ENCODE measurements around the gene PRR3.
A peak's percentile ranks its signal among the peaks of the same experiment; 100 is the strongest.

Gene PRR3

DNA sequence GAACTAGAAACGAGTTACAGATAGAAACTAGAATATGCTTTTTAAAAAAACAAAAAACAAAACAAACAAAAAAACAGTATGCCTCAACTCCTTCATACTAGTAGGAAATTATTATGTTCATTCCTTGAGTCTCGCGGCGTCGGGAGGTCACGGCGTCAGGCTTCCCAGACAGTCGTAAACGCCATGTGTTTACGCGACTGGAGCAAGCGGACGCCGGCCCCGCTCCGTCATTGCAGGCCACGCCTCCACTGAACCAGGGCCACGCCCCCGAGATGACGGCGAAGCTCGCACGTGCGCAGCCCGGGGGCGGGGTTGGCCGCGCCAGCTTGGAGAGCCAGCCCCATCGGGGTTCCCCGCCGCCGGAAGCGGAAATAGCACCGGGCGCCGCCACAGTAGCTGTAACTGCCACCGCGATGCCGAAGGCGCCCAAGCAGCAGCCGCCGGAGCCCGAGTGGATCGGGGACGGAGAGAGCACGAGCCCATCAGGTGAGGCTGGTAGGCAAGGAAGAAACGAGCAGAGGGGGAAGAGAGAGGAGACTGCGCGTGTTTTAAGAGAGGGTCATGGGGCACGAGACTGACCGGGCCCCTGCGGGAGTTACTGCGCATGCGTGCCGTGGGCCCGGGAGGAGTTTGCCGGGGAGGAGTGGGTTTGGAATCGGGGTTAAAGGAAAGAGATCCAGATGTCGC lies 14.1 kb downstream of the PRR3 start, which contains the start of gene ABCF1:
ABCF1 (plus strand) TSS at position 368 of the 687 bp plus-strand sequence; CDS start at position 414, 46 bp downstream.
- Histone ChIP-seq H3K36me3 (ENCODE audit: control insufficient read depth, low read length) (peaks cover 35% of the 10 kb centered on the region), H3K27me3 (ENCODE audit: control insufficient read depth, low read length) (no peaks in the 10 kb centered on the region), H3F3A (ENCODE audit: control insufficient read depth, insufficient read depth) (no peaks in the 10 kb centered on the region; the same call in 1 of the 2 replicates), H3K4me3 (ENCODE audit: low read length) (peak within 1 kb of the TSS; percentile 87), H3K4me2 (ENCODE audit: low read length) (peak within 1 kb of the TSS; percentile 85), H3K9me2 (replicated peaks; ENCODE audit: control insufficient read depth, low read length) (no peaks in the 10 kb centered on the region), H3K27ac (ENCODE audit: low read depth, low read length) (peak within 1 kb of the TSS; percentile 59), H4K20me1 (ENCODE audit: control insufficient read depth, insufficient read depth, low read depth, low read length) (peaks cover 28% of the 10 kb centered on the region), H3K79me2 (ENCODE audit: control insufficient read depth, low read length) (peaks cover 53% of the 10 kb centered on the region), H3K4me1 (ENCODE audit: control insufficient read depth, low read length) (peaks cover 41% of the 10 kb centered on the region), H3K9me3 (ENCODE audit: control insufficient read depth, insufficient read depth, low read length) (no peaks in the 10 kb centered on the region)
- TF ChIP-seq, protein P1, sequence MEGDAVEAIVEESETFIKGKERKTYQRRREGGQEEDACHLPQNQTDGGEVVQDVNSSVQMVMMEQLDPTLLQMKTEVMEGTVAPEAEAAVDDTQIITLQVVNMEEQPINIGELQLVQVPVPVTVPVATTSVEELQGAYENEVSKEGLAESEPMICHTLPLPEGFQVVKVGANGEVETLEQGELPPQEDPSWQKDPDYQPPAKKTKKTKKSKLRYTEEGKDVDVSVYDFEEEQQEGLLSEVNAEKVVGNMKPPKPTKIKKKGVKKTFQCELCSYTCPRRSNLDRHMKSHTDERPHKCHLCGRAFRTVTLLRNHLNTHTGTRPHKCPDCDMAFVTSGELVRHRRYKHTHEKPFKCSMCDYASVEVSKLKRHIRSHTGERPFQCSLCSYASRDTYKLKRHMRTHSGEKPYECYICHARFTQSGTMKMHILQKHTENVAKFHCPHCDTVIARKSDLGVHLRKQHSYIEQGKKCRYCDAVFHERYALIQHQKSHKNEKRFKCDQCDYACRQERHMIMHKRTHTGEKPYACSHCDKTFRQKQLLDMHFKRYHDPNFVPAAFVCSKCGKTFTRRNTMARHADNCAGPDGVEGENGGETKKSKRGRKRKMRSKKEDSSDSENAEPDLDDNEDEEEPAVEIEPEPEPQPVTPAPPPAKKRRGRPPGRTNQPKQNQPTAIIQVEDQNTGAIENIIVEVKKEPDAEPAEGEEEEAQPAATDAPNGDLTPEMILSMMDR (IDR thresholded peaks at IDR 0.05; ENCODE audit: low read depth, low read length, poor library complexity, severe bottlenecking) = no peak
- TF ChIP-seq EZH2phosphoT487 (IDR thresholded peaks at IDR 0.05; ENCODE audit: borderline replicate concordance, low read length) = no peak

DNA sequence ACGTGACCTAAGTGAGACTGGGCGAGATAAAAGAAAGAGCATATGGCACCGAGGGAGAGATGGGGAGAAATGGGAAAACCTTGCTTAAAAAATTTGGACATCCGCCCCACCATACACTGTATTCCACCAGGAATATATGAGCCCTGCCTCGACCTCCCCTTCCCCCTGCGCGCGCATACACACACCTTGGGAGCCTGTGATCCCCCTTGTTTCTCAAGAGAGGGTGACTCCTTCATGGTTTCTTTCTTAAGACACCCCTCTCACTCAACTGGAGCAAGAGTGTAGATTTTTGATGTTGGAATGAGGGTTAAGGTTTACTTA lies 14.6 kb downstream of the PRR3 start:
- Histone ChIP-seq H3K4me2 (ENCODE audit: low read length) (peak overlapping the region; percentile 85), H3K36me3 (ENCODE audit: control insufficient read depth, low read length) (peaks cover 39% of the 10 kb centered on the region), H3K4me1 (ENCODE audit: control insufficient read depth, low read length) (peaks cover 41% of the 10 kb centered on the region), H3K79me2 (ENCODE audit: control insufficient read depth, low read length) (peaks cover 58% of the 10 kb centered on the region), H3K9me2 (replicated peaks; ENCODE audit: control insufficient read depth, low read length) (no peaks in the 10 kb centered on the region), H3K27me3 (ENCODE audit: control insufficient read depth, low read length) (no peaks in the 10 kb centered on the region), H4K20me1 (ENCODE audit: control insufficient read depth, insufficient read depth, low read depth, low read length) (peaks cover 28% of the 10 kb centered on the region), H3K4me3 (ENCODE audit: low read length) (peak overlapping the region; percentile 87), H3F3A (ENCODE audit: control insufficient read depth, insufficient read depth) (no peaks in the 10 kb centered on the region; the same call in 1 of the 2 replicates), H3K9me3 (ENCODE audit: control insufficient read depth, insufficient read depth, low read length) (no peaks in the 10 kb centered on the region), H3K27ac (ENCODE audit: low read depth, low read length) (peak overlapping the region; percentile 59)
- TF ChIP-seq EZH2phosphoT487 (IDR thresholded peaks at IDR 0.05; ENCODE audit: borderline replicate concordance, low read length) = no peak
- TF ChIP-seq, protein P1 (IDR thresholded peaks at IDR 0.05; ENCODE audit: low read depth, low read length, poor library complexity, severe bottlenecking) = no peak

DNA sequence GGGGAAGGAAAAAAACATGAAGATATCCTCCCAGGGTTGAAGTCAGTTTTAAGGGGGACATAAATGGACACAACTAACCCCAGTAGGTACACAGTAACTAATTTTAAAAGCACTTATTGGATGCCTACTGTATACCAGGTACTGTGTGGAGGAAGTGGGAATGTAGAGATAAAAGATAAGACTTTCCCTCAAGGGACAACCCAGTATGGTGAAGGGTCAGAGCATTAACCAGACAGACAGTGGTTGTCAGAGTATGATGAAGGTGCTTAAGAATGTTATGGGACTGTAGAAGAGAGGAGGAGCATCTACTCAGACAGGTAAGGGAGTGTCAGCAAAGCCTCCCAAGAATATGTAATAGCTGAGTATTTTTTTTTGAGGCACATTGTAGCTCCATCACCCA lies 15.1 kb downstream of the PRR3 start:
- peak overlapping the region; percentile 85 for H3K4me2 ChIP-seq (ENCODE audit: low read length)
- peaks cover 43% of the 10 kb centered on the region for H3K36me3 ChIP-seq (ENCODE audit: control insufficient read depth, low read length)
- peaks cover 41% of the 10 kb centered on the region for H3K4me1 ChIP-seq (ENCODE audit: control insufficient read depth, low read length)
- TF ChIP-seq EZH2phosphoT487 (IDR thresholded peaks at IDR 0.05; ENCODE audit: borderline replicate concordance, low read length) = no peak
- TF ChIP-seq, protein P1 (IDR thresholded peaks at IDR 0.05; ENCODE audit: low read depth, low read length, poor library complexity, severe bottlenecking) = no peak
- H3K79me2 ChIP-seq (ENCODE audit: control insufficient read depth, low read length) = peaks cover 62% of the 10 kb centered on the region
- H3K4me3 ChIP-seq (ENCODE audit: low read length) = peak overlapping the region; percentile 87
- peaks cover 28% of the 10 kb centered on the region for H4K20me1 ChIP-seq (ENCODE audit: control insufficient read depth, insufficient read depth, low read depth, low read length)
- no peaks in the 10 kb centered on the region for H3F3A ChIP-seq (ENCODE audit: control insufficient read depth, insufficient read depth)
- H3K9me2 ChIP-seq (replicated peaks; ENCODE audit: control insufficient read depth, low read length) = no peaks in the 10 kb centered on the region
- H3K27ac ChIP-seq (ENCODE audit: low read depth, low read length) = peak overlapping the region; percentile 59
- H3K27me3 ChIP-seq (ENCODE audit: control insufficient read depth, low read length) = no peaks in the 10 kb centered on the region
- H3K9me3 ChIP-seq (ENCODE audit: control insufficient read depth, insufficient read depth, low read length) = no peaks in the 10 kb centered on the region
